Measurements from ENCODE around the gene FMN1.

Gene FMN1

GRCh38 chr15:33045066-33045810 lies 149.3 kb downstream of the FMN1 start:
- DNase-seq: peak; percentile 28

GRCh38 chr15:33044598-33044997 lies 149.9 kb downstream of the FMN1 start:
- no peak for DNase-seq

GRCh38 chr15:33043636-33044035 lies 150.9 kb downstream of the FMN1 start:
- no peak for DNase-seq

- no peak for DNase-seq
Observed at GRCh38 chr15:33040496-33040895, 154.0 kb downstream of the FMN1 start.

GRCh38 chr15:33034588-33034987 lies 159.9 kb downstream of the FMN1 start:
- DNase-seq: no peak

GRCh38 chr15:33032053-33032452 lies 162.5 kb downstream of the FMN1 start:
- no peak for DNase-seq

- DNase-seq: peak; percentile 91
Observed at GRCh38 chr15:33031324-33031821, 163.1 kb downstream of the FMN1 start.

GRCh38 chr15:33030315-33030714 lies 164.2 kb downstream of the FMN1 start:
- no peak for DNase-seq

- DNase-seq: peak; percentile 48
Observed at GRCh38 chr15:33029109-33029652, 165.3 kb downstream of the FMN1 start.

- peak; percentile 43 for DNase-seq
Observed at GRCh38 chr15:33028495-33028894, 166.0 kb downstream of the FMN1 start.

- DNase-seq: peak; percentile 92
Observed at GRCh38 chr15:33027306-33028035, 167.0 kb downstream of the FMN1 start.

- peak; percentile 31 for DNase-seq
Observed at GRCh38 chr15:33026614-33027013, 167.9 kb downstream of the FMN1 start.

- DNase-seq: peak; percentile 98
Observed at GRCh38 chr15:33022629-33023028, 171.9 kb downstream of the FMN1 start.

- peak; percentile 71 for DNase-seq
Observed at GRCh38 chr15:33021806-33022389, 172.6 kb downstream of the FMN1 start.

- DNase-seq: no peak
Observed at GRCh38 chr15:33019354-33019981, 175.0 kb downstream of the FMN1 start.

GRCh38 chr15:33016405-33017024 lies 178.0 kb downstream of the FMN1 start:
- DNase-seq: peak; percentile 85

GRCh38 chr15:33014586-33014985 lies 179.9 kb downstream of the FMN1 start:
- DNase-seq: no peak

- no peak for DNase-seq
Observed at GRCh38 chr15:33013827-33014445, 180.6 kb downstream of the FMN1 start.

- DNase-seq: no peak
Observed at GRCh38 chr15:33011976-33012375, 182.5 kb downstream of the FMN1 start.

- DNase-seq: no peak
Observed at GRCh38 chr15:33009603-33010002, 184.9 kb downstream of the FMN1 start.

GRCh38 chr15:33009026-33009425 lies 185.5 kb downstream of the FMN1 start:
- DNase-seq: no peak

Measured in NCI-H2171 treated with DMSO at 0.1 percent for 48 hours (cell line).